Measurements from ENCODE around the gene KIF3A. TPM values are rescaled to one million over a fixed set of nuclear protein-coding genes. Genes with fewer than 3 reads are reported as not detected.

KIF3A gene
- total RNA-seq, 1 experiment from 2014 or later = 13.2 TPM

DNA sequence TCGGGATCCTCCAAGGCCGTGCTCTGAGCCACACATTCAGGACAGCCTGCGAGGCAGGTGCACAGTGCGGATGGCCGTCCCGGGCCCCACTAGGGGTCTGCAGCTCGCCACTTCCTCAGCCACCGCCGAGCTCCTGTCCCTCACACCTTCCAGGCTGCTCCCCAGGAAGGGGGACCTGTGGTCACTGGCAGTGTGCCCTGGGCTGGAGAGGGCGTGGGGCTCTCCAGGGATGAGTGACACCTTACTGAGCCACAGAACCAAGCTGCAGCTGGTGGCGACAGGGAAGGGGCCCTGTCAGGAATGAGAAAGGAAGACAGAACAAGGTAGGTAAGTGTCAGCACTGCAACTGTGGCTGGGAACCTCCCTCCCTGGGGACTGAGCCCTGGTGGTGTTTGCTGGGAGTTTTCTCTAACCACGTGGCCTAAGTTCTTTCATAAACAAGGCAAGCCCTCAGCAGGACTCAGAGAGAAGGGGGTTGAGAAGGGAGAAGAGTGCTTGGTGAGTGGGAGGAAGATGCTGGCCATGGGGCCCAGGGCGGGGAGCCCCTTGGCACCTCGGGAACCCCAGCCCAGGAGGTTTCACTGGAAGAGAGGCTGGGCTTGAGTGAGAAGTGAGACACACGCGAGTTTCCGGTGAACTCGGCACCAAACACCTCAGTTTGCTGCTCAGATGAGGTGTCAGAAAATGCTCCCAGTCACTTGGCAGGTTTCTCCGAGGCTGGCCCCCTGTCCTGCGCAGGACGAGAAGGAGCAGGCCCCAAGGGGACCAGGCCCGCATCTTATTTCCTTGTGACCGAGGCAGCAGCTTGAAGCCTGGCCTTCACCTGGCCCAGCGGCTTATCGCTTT, 74.2 kb downstream of the KIF3A start:
- peaks cover 7% of the 10 kb centered on the region for H3K27me3 Mint-ChIP-seq (ENCODE audit: low read depth)
- TF ChIP-seq CTCF (conservative IDR thresholded peaks at IDR 0.05) = no peak
- Histone ChIP-seq H3K27me3 (ENCODE audit: insufficient read depth, low read length) (no peaks in the 10 kb centered on the region; the same call in 1 of the 2 replicates), H4K5ac (ENCODE audit: insufficient read length, low read depth, low read length) (no peak overlapping the region), H3K23ac (ENCODE audit: insufficient read length, low read depth, low read length) (no peak overlapping the region), H3K14ac (ENCODE audit: insufficient read depth, low read length) (no peak overlapping the region; the same call in 1 of the 2 replicates), H3K27ac (ENCODE audit: insufficient read length, low read depth, low read length) (no peak overlapping the region), H3K4me1 (ENCODE audit: insufficient read depth, low read length) (no peaks in the 10 kb centered on the region), H2AK5ac (ENCODE audit: insufficient read length, low read length) (no peak overlapping the region), H3K56ac (ENCODE audit: insufficient read length, low read depth, low read length) (no peak overlapping the region), H3K9me3 (ENCODE audit: control insufficient read depth, low read depth, low read length) (no peaks in the 10 kb centered on the region), H2BK20ac (ENCODE audit: low read depth, low read length, poor library complexity, severe bottlenecking) (no peak overlapping the region), H2BK12ac (ENCODE audit: insufficient read length, low read depth, low read length) (no peak overlapping the region), H4K91ac (ENCODE audit: insufficient read length, low read depth, low read length) (no peak overlapping the region), H3K79me2 (ENCODE audit: insufficient read depth, low read length) (no peaks in the 10 kb centered on the region), H3K9ac (ENCODE audit: extremely low read depth, insufficient read length, low read length) (no peak overlapping the region), H3T11ph (ENCODE audit: low read length) (no peak overlapping the region), H3K79me1 (ENCODE audit: insufficient read depth, low read depth, low read length, poor library complexity, severe bottlenecking) (no peaks in the 10 kb centered on the region), H3K4ac (ENCODE audit: low read depth, low read length) (no peak overlapping the region), H4K8ac (replicated peaks; ENCODE audit: insufficient read length, low read depth, low read length) (no peak overlapping the region), H3K4me2 (ENCODE audit: insufficient read depth, insufficient read length, low read length) (no peak overlapping the region), H4K20me1 (ENCODE audit: control insufficient read depth, insufficient read depth, insufficient read length) (no peaks in the 10 kb centered on the region), H2AFZ (ENCODE audit: low read length) (no peak overlapping the region), H2BK120ac (ENCODE audit: low read depth, low read length, poor library complexity, severe bottlenecking) (no peak overlapping the region), H2BK5ac (ENCODE audit: insufficient read length, low read length) (no peak overlapping the region), H3K18ac (ENCODE audit: insufficient read length, low read depth, low read length) (no peak overlapping the region), H3K23me2 (ENCODE audit: insufficient read length, low read depth, low read length, poor library complexity, severe bottlenecking) (no peaks in the 10 kb centered on the region), H2BK15ac (ENCODE audit: low read depth, low read length) (no peak overlapping the region)
- no peaks in the 10 kb centered on the region; a peak in 1 of 5 replicates for H3K9me3 Mint-ChIP-seq
- WGBS (ENCODE audit: extremely low coverage, insufficient read length, low lambda C conversion rate) = no CpG with 5 or more reads among the region's 25 CpGs
- H3K4me1 Mint-ChIP-seq = peaks cover 16 to 26% of the 10 kb centered on the region in 2 experiments
- no peaks in the 10 kb centered on the region for H3K36me3 Mint-ChIP-seq (ENCODE audit: insufficient read depth in 1 of 3, low read depth in 3 of 3)
- H3K27ac Mint-ChIP-seq = no peak overlapping the region
- no peak overlapping the region for H3K4me3 Mint-ChIP-seq
- DNase-seq = no peak
